DOHH2 (cell line): ENCODE results near the gene PPP6C.

ENCODE experiments used
- H3F3A ChIP-seq: fragments of 200-600 bp; sonication (generic), shearing (Covaris generic); 2 replicates; pipeline ENCODE4 v1.6.0; 2016; ENCODE audit warnings: antibody characterized with exemption, mild to moderate bottlenecking; ENCODE audit not compliant: control insufficient read depth, insufficient read depth
- H3K27ac ChIP-seq: fragments of 200-600 bp; sonication (generic); 2 replicates; pipeline ENCODE4 v1.5.1; 2014; ENCODE audit warnings: low read depth, mild to moderate bottlenecking, low read length, moderate library complexity
- H3K27me3 ChIP-seq: fragments of 200-600 bp; sonication (generic); 2 replicates; pipeline ENCODE4 v1.6.1; 2014; ENCODE audit warnings: mild to moderate bottlenecking, low read length, mixed read lengths; ENCODE audit not compliant: control insufficient read depth
- H3K36me3 ChIP-seq: fragments of 200-600 bp; sonication (generic); 2 replicates; pipeline ENCODE4 v1.6.1; 2014; ENCODE audit warnings: mild to moderate bottlenecking, low read length, moderate library complexity, mixed read lengths; ENCODE audit not compliant: control insufficient read depth
- H3K4me1 ChIP-seq: fragments of 200-600 bp; sonication (generic); 2 replicates; pipeline ENCODE4 v1.6.1; 2014; ENCODE audit warnings: mild to moderate bottlenecking, low read length, mixed read lengths; ENCODE audit not compliant: control insufficient read depth
- H3K4me2 ChIP-seq: fragments of 200-600 bp; sonication (generic); 2 replicates; pipeline ENCODE4 v1.6.0; 2014; ENCODE audit warnings: mild to moderate bottlenecking, low read length, moderate library complexity
- H3K4me3 ChIP-seq: fragments of 200-600 bp; sonication (generic); 2 replicates; pipeline ENCODE4 v1.5.1; 2014; ENCODE audit warnings: mild to moderate bottlenecking, low read length, mixed read lengths
- H3K79me2 ChIP-seq: fragments of 200-600 bp; sonication (generic); 2 replicates; pipeline ENCODE4 v1.6.1; 2014; ENCODE audit warnings: mild to moderate bottlenecking, low read length, mixed read lengths; ENCODE audit not compliant: control insufficient read depth
- H3K9me2 ChIP-seq: fragments of 200-600 bp; sonication (generic); replicated peaks from 2 replicates; pipeline ENCODE4 v1.6.1; 2014; ENCODE audit warnings: mild to moderate bottlenecking, low read length, mixed read lengths; ENCODE audit not compliant: control insufficient read depth
- H3K9me3 ChIP-seq: fragments of 200-600 bp; sonication (generic); 2 replicates; pipeline ENCODE4 v1.6.1; 2014; ENCODE audit warnings: antibody characterized with exemption, low read length, mixed read lengths; ENCODE audit not compliant: control insufficient read depth, insufficient read depth
- H4K20me1 ChIP-seq: fragments of 200-600 bp; sonication (generic); 2 replicates; pipeline ENCODE4 v1.6.0; 2014; ENCODE audit warnings: low read depth, mild to moderate bottlenecking, antibody characterized with exemption, low read length, moderate library complexity; ENCODE audit not compliant: control insufficient read depth, insufficient read depth
- EZH2phosphoT487 ChIP-seq: fragments of 200-600 bp; sonication (generic); IDR thresholded peaks from 2 replicates; pipeline ENCODE4 v1.6.1; 2017; ENCODE audit warnings: borderline replicate concordance, mild to moderate bottlenecking, antibody characterized with exemption, low read length, moderate library complexity, mixed read lengths
- TF ChIP-seq, protein P1 (sequence below): fragments of 200-600 bp; sonication (generic); IDR thresholded peaks from one replicate; pipeline ENCODE4 v1.5.1; 2014; ENCODE audit warnings: antibody characterized with exemption, mild to moderate bottlenecking, low read depth, low read length; ENCODE audit not compliant: poor library complexity, severe bottlenecking

The PPP6C gene

DNA sequence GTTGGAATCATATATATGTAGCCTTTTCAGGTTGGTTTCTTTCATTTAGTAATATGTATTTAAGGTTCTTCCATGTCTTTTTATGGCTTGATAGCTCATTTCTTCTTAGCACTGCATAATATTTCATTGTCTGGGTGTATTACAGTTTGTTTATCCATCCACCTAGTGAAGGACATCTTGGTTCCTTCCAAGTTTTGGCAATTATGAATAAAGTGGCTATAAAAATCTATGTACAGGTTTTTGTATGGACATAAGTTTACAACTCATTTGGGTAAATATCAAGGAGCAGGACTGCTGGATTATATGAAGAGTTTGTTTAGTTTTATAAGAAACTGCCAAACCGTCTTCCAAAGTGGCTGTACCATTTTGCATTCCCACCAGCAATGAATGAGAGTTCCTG lies 11.7 kb downstream of the PPP6C start:
- Histone ChIP-seq H3K27me3 (no peaks in the 10 kb centered on the region), H3K4me1 (peaks cover 7% of the 10 kb centered on the region), H3K4me2 (no peak overlapping the region), H3F3A (no peaks in the 10 kb centered on the region), H3K9me2 (no peaks in the 10 kb centered on the region), H4K20me1 (peaks cover 5% of the 10 kb centered on the region; the same call in 1 of the 2 replicates), H3K79me2 (peaks cover 100% of the 10 kb centered on the region), H3K9me3 (no peaks in the 10 kb centered on the region), H3K27ac (no peak overlapping the region), H3K4me3 (no peak overlapping the region), H3K36me3 (peaks cover 5% of the 10 kb centered on the region)
- TF ChIP-seq, protein P1, sequence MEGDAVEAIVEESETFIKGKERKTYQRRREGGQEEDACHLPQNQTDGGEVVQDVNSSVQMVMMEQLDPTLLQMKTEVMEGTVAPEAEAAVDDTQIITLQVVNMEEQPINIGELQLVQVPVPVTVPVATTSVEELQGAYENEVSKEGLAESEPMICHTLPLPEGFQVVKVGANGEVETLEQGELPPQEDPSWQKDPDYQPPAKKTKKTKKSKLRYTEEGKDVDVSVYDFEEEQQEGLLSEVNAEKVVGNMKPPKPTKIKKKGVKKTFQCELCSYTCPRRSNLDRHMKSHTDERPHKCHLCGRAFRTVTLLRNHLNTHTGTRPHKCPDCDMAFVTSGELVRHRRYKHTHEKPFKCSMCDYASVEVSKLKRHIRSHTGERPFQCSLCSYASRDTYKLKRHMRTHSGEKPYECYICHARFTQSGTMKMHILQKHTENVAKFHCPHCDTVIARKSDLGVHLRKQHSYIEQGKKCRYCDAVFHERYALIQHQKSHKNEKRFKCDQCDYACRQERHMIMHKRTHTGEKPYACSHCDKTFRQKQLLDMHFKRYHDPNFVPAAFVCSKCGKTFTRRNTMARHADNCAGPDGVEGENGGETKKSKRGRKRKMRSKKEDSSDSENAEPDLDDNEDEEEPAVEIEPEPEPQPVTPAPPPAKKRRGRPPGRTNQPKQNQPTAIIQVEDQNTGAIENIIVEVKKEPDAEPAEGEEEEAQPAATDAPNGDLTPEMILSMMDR, result no peak
- no peak for TF ChIP-seq EZH2phosphoT487

- no peaks in the 10 kb centered on the region for H3K9me3 ChIP-seq
- H3K79me2 ChIP-seq, result peaks cover 100% of the 10 kb centered on the region
- H3K4me1 ChIP-seq, result peaks cover 6% of the 10 kb centered on the region; the same call in 1 of the 2 replicates
- H4K20me1 ChIP-seq, result no peaks in the 10 kb centered on the region
- H3K27ac ChIP-seq, result no peak overlapping the region
- H3K27me3 ChIP-seq, result no peaks in the 10 kb centered on the region
- no peaks in the 10 kb centered on the region for H3K9me2 ChIP-seq
- no peaks in the 10 kb centered on the region for H3F3A ChIP-seq
- H3K4me2 ChIP-seq, result no peak overlapping the region
- no peak for TF ChIP-seq EZH2phosphoT487
- TF ChIP-seq, protein P1, result no peak
- 0 out of 2 replicates have a peak, but pooled peaks cover 2% of the 10 kb centered on the region for H3K36me3 ChIP-seq
- H3K4me3 ChIP-seq, result no peak overlapping the region
Measured at GRCh38 chr9:125176636-125177035, 13.0 kb downstream of the PPP6C start.

- Histone ChIP-seq H3K27ac (no peak overlapping the region), H3K27me3 (no peaks in the 10 kb centered on the region), H3F3A (no peaks in the 10 kb centered on the region), H3K9me3 (no peaks in the 10 kb centered on the region), H3K4me2 (no peak overlapping the region), H3K4me1 (peaks cover 6% of the 10 kb centered on the region; the same call in 1 of the 2 replicates), H3K9me2 (no peaks in the 10 kb centered on the region), H3K79me2 (peaks cover 83% of the 10 kb centered on the region), H3K4me3 (no peak overlapping the region), H4K20me1 (0 out of 2 replicates have a peak, but pooled peaks cover 3% of the 10 kb centered on the region), H3K36me3 (peaks cover 28% of the 10 kb centered on the region)
- TF ChIP-seq EZH2phosphoT487, result no peak
- TF ChIP-seq, protein P1, result no peak
Measured at GRCh38 chr9:125172031-125172755, 17.4 kb downstream of the PPP6C start.
